ENCODE results near the gene CSMD2. TPM values are rescaled to one million over a fixed set of nuclear protein-coding genes. Genes with fewer than 3 reads are reported as not detected.

CSMD2 gene
- total RNA-seq, 5 donors from 2014 or later (not counting 1 experiment from before 2014, with no cell fraction given), result 0.03 TPM; not detected in 4

GRCh38 chr1:33529957-33530356 is 635.1 kb downstream of the CSMD2 start:
- DNase-seq (no peak), ATAC-seq (replicated peaks in 1 of 4) (no peak)
- no peaks in the 10 kb centered on the region for H3K4me1 Mint-ChIP-seq
- H3K9me3 Mint-ChIP-seq, result peaks cover 0 to 4% (median 0%) of the 10 kb centered on the region in 3 donors
- Histone ChIP-seq H3K4me1 (ENCODE audit: control insufficient read depth in 1 of 2, extremely low read depth in 1 of 2, insufficient read depth in 2 of 2, low read length in 2 of 2) (no peaks in the 10 kb centered on the region), H3K27me3 (replicated peaks in 1 of 2; ENCODE audit: control insufficient read depth in 2 of 2, extremely low read depth in 1 of 2, insufficient read depth in 2 of 2, low read length in 1 of 2) (peaks cover 0 to 8% of the 10 kb centered on the region in 2 experiments), H3K4me3 (ENCODE audit: control insufficient read depth in 1 of 2, extremely low read depth in 1 of 2, low read length in 1 of 2) (no peak overlapping the region), H3K9me3 (no peaks in the 10 kb centered on the region), H3K27ac (ENCODE audit: low read length) (no peak overlapping the region), H3K36me3 (ENCODE audit: control insufficient read depth in 2 of 2, extremely low read depth in 1 of 2, insufficient read depth in 1 of 2, low read length in 1 of 2) (no peaks in the 10 kb centered on the region)
- peaks cover 16 to 20% of the 10 kb centered on the region in 2 donors for H3K27me3 Mint-ChIP-seq
- ChIA-PET POLR2A (no interaction called here), CTCF (no interaction called here)
- no peak overlapping the region for H3K4me3 Mint-ChIP-seq
- no peaks in the 10 kb centered on the region for H3K36me3 Mint-ChIP-seq
- H3K27ac Mint-ChIP-seq, result no peak overlapping the region
- WGBS (ENCODE audit: insufficient coverage), result no CpG with 5 or more reads among the region's 1 CpG

DNA sequence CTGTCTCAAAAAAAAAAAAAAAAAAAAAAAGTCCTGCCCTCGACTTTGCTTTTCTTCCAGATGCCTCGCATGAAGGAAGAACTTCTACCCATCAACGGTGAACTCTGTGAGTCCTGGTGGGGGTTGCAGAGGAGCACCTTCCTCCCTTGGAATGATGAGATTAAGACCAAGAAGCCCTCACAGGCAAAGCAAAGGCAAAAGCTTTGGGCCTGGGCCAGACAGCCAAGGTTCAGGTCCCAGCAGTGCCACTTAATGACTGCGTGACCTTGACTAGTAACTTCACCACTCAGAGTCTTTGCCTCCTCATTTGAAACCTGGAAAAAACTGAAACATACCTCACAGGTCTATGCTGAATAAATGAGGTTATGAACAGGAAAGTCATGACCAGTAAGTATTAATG is 637.1 kb downstream of the CSMD2 start:
- Mint-ChIP-seq H3K4me1 (no peaks in the 10 kb centered on the region), H3K9me3 (peaks cover 0 to 4% (median 0%) of the 10 kb centered on the region in 3 donors), H3K36me3 (no peaks in the 10 kb centered on the region), H3K4me3 (no peak overlapping the region), H3K27ac (no peak overlapping the region), H3K27me3 (peaks cover 25 to 26% of the 10 kb centered on the region in 2 donors)
- no CpG with 5 or more reads among the region's 4 CpGs for WGBS (ENCODE audit: insufficient coverage)
- ChIA-PET POLR2A (no interaction called here), CTCF (no interaction called here)
- ATAC-seq (replicated peaks in 1 of 4), result no peak
- Histone ChIP-seq H3K4me3 (ENCODE audit: control insufficient read depth in 1 of 2, extremely low read depth in 1 of 2, low read length in 1 of 2) (no peak overlapping the region), H3K9me3 (no peaks in the 10 kb centered on the region), H3K36me3 (ENCODE audit: control insufficient read depth in 2 of 2, extremely low read depth in 1 of 2, insufficient read depth in 1 of 2, low read length in 1 of 2) (no peaks in the 10 kb centered on the region), H3K4me1 (ENCODE audit: control insufficient read depth in 1 of 2, extremely low read depth in 1 of 2, insufficient read depth in 2 of 2, low read length in 2 of 2) (no peaks in the 10 kb centered on the region), H3K27ac (ENCODE audit: low read length) (no peak overlapping the region), H3K27me3 (replicated peaks in 1 of 2; ENCODE audit: control insufficient read depth in 2 of 2, extremely low read depth in 1 of 2, insufficient read depth in 2 of 2, low read length in 1 of 2) (peaks cover 0 to 8% of the 10 kb centered on the region in 2 experiments)
- no peak for DNase-seq

GRCh38 chr1:33524586-33524985 is 640.4 kb downstream of the CSMD2 start:
- ATAC-seq (replicated peaks in 1 of 4), result no peak
- POLR2A ChIA-PET, result no interaction called here
- peaks cover 0 to 29% of the 10 kb centered on the region in 2 experiments for H3K27me3 ChIP-seq (replicated peaks in 1 of 2; ENCODE audit: control insufficient read depth in 2 of 2, extremely low read depth in 1 of 2, insufficient read depth in 2 of 2, low read length in 1 of 2)
- no peak overlapping the region for H3K27ac ChIP-seq (ENCODE audit: low read length)
- CTCF ChIA-PET, result no interaction called here
- Mint-ChIP-seq H3K9me3 (no peaks in the 10 kb centered on the region), H3K27me3 (peaks cover 28 to 43% of the 10 kb centered on the region in 2 donors), H3K4me1 (no peaks in the 10 kb centered on the region), H3K27ac (no peak overlapping the region), H3K36me3 (no peaks in the 10 kb centered on the region), H3K4me3 (no peak overlapping the region)
- H3K4me3 ChIP-seq (ENCODE audit: control insufficient read depth in 1 of 2, extremely low read depth in 1 of 2, low read length in 1 of 2), result no peak overlapping the region
- H3K9me3 ChIP-seq, result no peaks in the 10 kb centered on the region
- no peaks in the 10 kb centered on the region for H3K4me1 ChIP-seq (ENCODE audit: control insufficient read depth in 1 of 2, extremely low read depth in 1 of 2, insufficient read depth in 2 of 2, low read length in 2 of 2)
- 86% methylated on average over 3 of the region's 3 CpGs for WGBS (ENCODE audit: insufficient coverage)
- DNase-seq, result no peak
- H3K36me3 ChIP-seq (ENCODE audit: control insufficient read depth in 2 of 2, extremely low read depth in 1 of 2, insufficient read depth in 1 of 2, low read length in 1 of 2), result no peaks in the 10 kb centered on the region

GRCh38 chr1:33519240-33519884 is 645.7 kb downstream of the CSMD2 start:
- CTCF ChIA-PET, result no interaction called here
- no peak overlapping the region for H3K4me3 Mint-ChIP-seq
- Histone ChIP-seq H3K9me3 (no peaks in the 10 kb centered on the region), H3K36me3 (ENCODE audit: control insufficient read depth in 2 of 2, extremely low read depth in 1 of 2, insufficient read depth in 1 of 2, low read length in 1 of 2) (no peaks in the 10 kb centered on the region), H3K4me1 (ENCODE audit: control insufficient read depth in 1 of 2, extremely low read depth in 1 of 2, insufficient read depth in 2 of 2, low read length in 2 of 2) (no peaks in the 10 kb centered on the region), H3K27me3 (replicated peaks in 1 of 2; ENCODE audit: control insufficient read depth in 2 of 2, extremely low read depth in 1 of 2, insufficient read depth in 2 of 2, low read length in 1 of 2) (peaks cover 0 to 51% of the 10 kb centered on the region in 2 experiments), H3K4me3 (ENCODE audit: control insufficient read depth in 1 of 2, extremely low read depth in 1 of 2, low read length in 1 of 2) (no peak overlapping the region), H3K27ac (ENCODE audit: low read length) (no peak overlapping the region)
- POLR2A ChIA-PET, result no interaction called here
- no peaks in the 10 kb centered on the region for H3K36me3 Mint-ChIP-seq
- no peaks in the 10 kb centered on the region for H3K4me1 Mint-ChIP-seq
- no peak overlapping the region for H3K27ac Mint-ChIP-seq
- ATAC-seq (replicated peaks in 1 of 4) (no peak), DNase-seq (no peak)
- no peaks in the 10 kb centered on the region for H3K9me3 Mint-ChIP-seq
- H3K27me3 Mint-ChIP-seq, result peaks cover 24 to 46% of the 10 kb centered on the region in 2 donors
- 71% methylated on average over 22 of the region's 27 CpGs for WGBS (ENCODE audit: insufficient coverage)

DNA sequence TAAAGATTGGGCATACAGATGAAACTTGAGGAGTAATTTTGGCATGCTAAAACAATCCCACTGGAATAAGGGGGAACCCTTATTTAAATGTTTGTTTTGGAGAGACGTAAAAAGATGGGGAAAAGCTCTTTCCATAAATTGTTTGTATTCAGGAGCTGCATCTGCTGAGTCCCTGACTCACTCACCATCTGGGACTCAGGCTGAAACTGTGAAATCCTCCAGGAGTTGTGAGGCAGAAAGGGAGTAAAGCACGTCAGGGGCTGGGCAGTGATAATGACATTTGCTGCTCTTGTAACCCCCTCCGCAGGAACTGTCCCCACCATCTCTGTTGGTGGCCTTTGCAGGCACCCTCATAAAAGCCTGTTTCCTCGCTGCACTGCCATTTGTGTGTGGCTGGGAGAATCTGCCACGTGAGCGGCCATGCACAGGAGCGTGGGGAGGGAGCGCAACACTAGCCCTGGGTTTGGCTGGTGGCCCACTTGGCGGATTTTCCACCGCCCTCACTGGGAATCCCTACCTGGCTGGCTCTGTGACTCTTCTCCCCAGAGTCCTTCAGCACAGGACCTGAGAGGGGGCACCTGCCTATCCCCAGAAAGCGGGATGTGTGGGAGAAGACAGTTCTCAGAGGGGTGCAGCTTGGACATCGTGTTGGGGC is 647.3 kb downstream of the CSMD2 start:
- ChIA-PET CTCF (no interaction called here), POLR2A (no interaction called here)
- DNase-seq (no peak), ATAC-seq (replicated peaks in 1 of 4) (no peak)
- Mint-ChIP-seq H3K4me1 (no peaks in the 10 kb centered on the region), H3K4me3 (no peak overlapping the region), H3K27ac (no peak overlapping the region), H3K9me3 (no peaks in the 10 kb centered on the region), H3K36me3 (no peaks in the 10 kb centered on the region), H3K27me3 (peaks cover 22 to 38% of the 10 kb centered on the region in 2 donors)
- Histone ChIP-seq H3K4me3 (ENCODE audit: control insufficient read depth in 1 of 2, extremely low read depth in 1 of 2, low read length in 1 of 2) (no peak overlapping the region), H3K9me3 (no peaks in the 10 kb centered on the region), H3K27ac (ENCODE audit: low read length) (no peak overlapping the region), H3K4me1 (ENCODE audit: control insufficient read depth in 1 of 2, extremely low read depth in 1 of 2, insufficient read depth in 2 of 2, low read length in 2 of 2) (no peaks in the 10 kb centered on the region), H3K36me3 (ENCODE audit: control insufficient read depth in 2 of 2, extremely low read depth in 1 of 2, insufficient read depth in 1 of 2, low read length in 1 of 2) (no peaks in the 10 kb centered on the region), H3K27me3 (replicated peaks in 1 of 2; ENCODE audit: control insufficient read depth in 2 of 2, extremely low read depth in 1 of 2, insufficient read depth in 2 of 2, low read length in 1 of 2) (peaks cover 0 to 51% of the 10 kb centered on the region in 2 experiments)
- 72% methylated on average over 9 of the region's 12 CpGs for WGBS (ENCODE audit: insufficient coverage)

DNA sequence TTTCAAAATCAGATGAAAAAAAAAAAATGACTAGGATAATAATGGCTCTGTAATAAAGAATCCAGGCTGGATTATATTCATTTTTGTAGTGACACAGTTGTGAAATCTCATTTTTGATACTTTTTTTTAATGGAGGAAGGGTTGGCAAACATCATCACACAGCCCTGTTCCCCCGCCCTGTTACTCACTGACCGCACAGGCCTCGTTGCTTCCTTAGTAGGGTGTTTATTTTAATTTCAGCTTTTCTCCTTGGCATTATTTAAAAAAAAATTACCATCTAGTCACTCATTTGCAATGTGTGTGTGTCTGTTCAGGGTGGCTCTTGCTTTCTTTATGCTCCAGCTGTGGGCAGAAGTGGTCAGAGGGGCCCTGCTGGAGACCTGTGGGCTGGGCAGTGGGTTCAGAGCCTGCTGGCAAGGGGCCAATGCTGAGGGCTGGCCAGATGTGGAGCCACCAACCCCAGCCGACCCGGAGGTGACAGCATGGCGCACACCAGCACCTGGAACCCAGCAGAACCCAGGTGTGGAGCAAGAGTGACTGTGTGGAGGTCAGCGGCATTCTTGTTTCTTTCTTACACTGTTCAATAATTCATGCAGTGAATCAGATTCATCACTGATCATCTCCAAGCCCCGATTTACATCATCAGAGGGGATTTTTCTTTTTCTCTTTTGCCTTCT is 648.0 kb downstream of the CSMD2 start:
- peaks cover 0 to 46% of the 10 kb centered on the region in 2 experiments for H3K27me3 ChIP-seq (replicated peaks in 1 of 2; ENCODE audit: control insufficient read depth in 2 of 2, extremely low read depth in 1 of 2, insufficient read depth in 2 of 2, low read length in 1 of 2)
- H3K27ac ChIP-seq (ENCODE audit: low read length), result no peak overlapping the region
- ChIA-PET CTCF (no interaction called here), POLR2A (no interaction called here)
- no CpG with 5 or more reads among the region's 8 CpGs for WGBS (ENCODE audit: insufficient coverage)
- H3K27ac Mint-ChIP-seq, result no peak overlapping the region
- no peak overlapping the region for H3K4me3 ChIP-seq (ENCODE audit: control insufficient read depth in 1 of 2, extremely low read depth in 1 of 2, low read length in 1 of 2)
- DNase-seq (no peak), ATAC-seq (replicated peaks in 1 of 4) (no peak)
- H3K27me3 Mint-ChIP-seq, result peaks cover 17 to 31% of the 10 kb centered on the region in 2 donors
- H3K9me3 Mint-ChIP-seq, result no peaks in the 10 kb centered on the region
- H3K36me3 ChIP-seq (ENCODE audit: control insufficient read depth in 2 of 2, extremely low read depth in 1 of 2, insufficient read depth in 1 of 2, low read length in 1 of 2), result no peaks in the 10 kb centered on the region
- H3K9me3 ChIP-seq, result no peaks in the 10 kb centered on the region
- H3K4me3 Mint-ChIP-seq, result no peak overlapping the region
- no peaks in the 10 kb centered on the region for H3K4me1 Mint-ChIP-seq
- no peaks in the 10 kb centered on the region for H3K36me3 Mint-ChIP-seq
- no peaks in the 10 kb centered on the region for H3K4me1 ChIP-seq (ENCODE audit: control insufficient read depth in 1 of 2, extremely low read depth in 1 of 2, insufficient read depth in 2 of 2, low read length in 2 of 2)
